ENCODE measurements around the gene RPL41.
A peak's percentile ranks its signal among the peaks of the same experiment; 100 is the strongest.
"Not testable (repeated sequence)": the region's sequence is repeated elsewhere in the genome, so short reads cannot be mapped to it uniquely, and the experiment has no call there.

Gene RPL41

DNA sequence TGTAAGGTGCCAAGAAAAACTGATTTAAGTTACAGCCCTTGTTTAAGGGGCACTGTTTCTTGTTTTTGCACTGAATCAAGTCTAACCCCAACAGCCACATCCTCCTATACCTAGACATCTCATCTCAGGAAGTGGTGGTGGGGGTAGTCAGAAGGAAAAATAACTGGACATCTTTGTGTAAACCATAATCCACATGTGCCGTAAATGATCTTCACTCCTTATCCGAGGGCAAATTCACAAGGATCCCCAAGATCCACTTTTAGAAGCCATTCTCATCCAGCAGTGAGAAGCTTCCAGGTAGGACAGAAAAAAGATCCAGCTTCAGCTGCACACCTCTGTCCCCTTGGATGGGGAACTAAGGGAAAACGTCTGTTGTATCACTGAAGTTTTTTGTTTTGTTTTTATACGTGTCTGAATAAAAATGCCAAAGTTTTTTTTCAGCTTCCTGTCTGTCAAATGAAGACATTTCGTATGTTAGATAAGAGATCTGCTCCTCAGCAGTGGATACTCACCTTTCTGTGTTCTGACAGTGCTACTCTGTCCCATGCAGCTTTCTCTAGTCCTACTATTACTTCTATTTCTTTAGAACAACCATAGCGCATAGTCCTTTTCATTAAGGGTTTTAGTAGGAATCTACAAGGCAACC lies 13.2 kb upstream of the RPL41 start:
- no peak for DNase-seq (ENCODE audit: low read depth, low spot score)

DNA sequence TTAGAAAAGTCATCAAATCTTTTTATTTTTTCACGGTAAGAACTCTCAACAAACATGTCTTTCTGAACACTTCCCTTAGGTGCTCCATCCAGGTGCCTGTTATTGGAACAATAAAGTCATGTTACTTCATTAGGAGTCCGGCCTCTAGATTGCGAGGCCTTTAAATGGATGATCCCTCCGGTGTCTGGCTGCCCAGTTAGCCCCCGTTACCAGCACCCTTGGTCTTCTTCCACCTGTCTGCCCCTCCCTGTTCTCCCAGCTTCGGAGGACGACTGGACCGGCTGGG lies 12.7 kb upstream of the RPL41 start:
- no peak for DNase-seq (ENCODE audit: low read depth, low spot score)

DNA sequence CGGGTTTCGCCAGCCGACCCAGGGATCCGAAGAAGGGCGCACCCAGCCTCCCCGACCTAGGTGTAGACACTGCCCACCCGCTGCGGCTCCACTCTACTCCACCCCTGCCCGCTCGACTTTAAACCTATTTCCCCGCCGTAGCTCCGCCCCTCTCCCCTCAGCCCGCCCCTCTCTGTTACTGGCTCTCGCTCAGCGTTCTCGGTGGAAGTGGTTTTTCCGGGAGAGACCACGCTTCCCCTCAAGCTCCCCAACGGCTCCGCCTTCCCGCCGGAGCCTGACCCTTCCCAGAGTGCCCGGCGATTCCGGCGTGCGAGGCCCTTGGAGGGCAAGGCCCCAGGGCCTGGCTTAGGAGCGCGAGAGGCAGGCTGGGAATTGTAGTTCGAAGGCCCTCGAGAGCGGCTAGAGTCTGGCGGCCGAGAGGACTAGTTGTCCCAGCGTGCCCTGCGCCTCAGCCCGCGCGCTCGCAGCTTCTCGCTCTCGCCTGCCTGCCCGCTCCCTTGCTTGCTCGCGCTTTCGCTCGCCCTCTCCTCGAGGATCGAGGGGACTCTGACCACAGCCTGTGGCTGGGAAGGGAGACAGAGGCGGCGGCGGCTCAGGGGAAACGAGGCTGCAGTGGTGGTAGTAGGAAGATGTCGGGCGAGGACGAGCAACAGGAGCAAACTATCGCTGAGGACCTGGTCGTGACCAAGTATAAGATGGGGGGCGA lies 12.2 kb upstream of the RPL41 start, which contains the start of gene PA2G4:
Gene PA2G4, plus strand, starts transcription at position 451 of the 706 bp plus-strand sequence. Its CDS starts 179 bp downstream, at position 630.
- peak; percentile 95 for DNase-seq (ENCODE audit: low read depth, low spot score)

DNA sequence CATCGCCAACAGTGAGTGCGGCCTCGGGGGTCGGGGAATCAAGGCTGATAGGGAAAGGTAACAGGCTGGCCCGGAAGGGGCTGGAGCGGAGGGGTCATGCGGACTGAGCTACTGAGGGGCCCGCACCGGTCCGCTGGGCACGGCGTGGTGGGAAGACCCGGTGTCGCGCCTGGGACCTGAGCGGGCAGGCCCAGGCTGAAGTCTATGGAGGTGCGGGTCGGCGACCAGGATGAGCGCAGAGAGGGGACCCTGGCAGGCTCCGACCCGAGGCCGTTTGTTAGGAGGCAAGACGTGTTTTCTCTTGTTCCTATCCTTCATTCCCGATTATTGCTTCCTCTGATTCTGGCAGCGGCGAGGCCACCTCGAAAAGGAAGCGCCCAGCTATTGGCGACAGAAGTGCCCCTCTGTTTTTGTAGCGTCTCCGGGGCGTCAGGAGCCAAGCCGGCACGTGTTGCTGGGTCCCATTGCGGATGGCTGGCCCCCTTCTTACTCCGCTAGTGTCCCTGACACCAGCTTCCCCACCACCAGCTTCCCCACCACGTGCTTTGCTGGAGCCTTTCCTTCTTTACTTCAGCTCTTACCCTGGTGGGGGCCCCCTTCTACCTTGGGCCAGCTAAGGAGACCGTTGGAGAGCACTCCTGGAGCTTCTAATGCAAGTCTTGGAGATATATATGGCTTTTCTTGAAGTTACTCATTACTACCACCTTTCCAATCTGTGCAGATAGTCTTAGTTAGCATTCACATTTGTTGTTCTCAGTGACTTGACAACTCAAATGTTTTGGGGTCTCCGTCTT lies 11.4 kb upstream of the RPL41 start:
- no peak for DNase-seq (ENCODE audit: low read depth, low spot score)

DNA sequence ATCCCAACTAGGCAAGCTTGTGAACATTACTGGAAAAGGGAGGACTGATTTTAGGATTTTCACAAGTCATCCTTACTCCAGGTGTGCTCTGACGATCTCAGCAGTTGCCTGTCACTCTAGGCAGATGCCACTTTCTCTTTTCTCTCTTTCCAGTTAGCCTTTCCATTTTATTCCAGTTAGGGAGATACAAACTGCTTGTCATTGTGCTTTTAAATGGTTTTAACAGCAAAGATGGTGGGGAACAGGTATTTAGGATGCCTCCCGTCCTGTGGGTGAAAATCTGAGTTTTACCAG lies 10.9 kb upstream of the RPL41 start:
- DNase-seq (ENCODE audit: low read depth, low spot score), result no peak

DNA sequence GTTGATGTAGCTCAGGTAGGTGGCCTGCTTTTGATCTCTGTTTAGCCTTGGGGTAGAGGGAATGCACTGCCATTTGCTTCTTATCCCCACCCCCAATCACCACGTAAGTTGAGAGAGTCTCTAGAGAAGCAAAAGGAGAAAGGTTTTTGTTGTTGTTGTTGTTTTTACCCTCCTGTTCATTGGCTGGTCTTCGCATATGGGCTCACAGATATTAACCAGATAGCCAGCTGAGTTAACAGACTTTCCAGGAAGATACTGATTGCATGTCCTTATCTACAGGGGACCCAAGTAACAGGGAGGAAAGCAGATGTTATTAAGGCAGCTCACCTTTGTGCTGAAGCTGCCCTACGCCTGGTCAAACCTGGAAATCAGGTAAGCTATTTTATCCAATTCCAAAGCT lies 9.2 kb upstream of the RPL41 start:
- DNase-seq (ENCODE audit: low read depth, low spot score), result no peak

DNA sequence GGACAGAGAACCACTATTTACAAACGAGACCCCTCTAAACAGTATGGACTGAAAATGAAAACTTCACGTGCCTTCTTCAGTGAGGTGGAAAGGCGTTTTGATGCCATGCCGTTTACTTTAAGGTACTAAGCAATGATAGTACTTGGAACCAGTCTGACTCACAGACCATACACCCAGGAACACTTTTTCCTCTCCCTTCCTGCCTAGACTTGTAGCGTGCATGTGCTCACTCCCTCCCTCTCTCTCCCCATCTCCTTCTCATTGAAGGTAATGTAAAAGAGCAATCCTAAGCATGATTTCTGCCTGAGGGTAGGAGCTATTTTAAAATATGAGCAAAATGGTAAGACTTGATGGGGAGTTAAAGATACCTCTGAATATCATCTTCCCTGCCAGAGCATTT lies 5.9 kb upstream of the RPL41 start:
- no peak for DNase-seq (ENCODE audit: low read depth, low spot score)

DNA sequence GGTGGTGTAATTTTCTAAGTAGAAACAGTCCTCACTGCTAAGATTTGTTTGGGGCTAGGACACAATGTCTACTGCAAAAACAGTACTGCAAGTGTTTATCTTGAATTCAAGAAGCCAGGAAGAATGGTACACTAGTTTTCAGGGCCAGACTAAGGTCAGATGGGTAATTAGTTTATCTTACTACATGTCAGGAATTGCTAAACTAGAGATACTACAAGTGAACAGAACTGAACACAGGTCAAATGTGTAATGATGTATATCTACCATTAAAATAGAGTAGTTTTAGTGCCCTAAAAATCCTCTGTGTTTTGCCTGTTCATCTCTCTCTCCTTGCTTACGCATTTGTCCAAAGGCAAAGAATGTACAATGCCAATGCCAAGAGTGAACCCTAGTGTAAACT lies 2.3 kb upstream of the RPL41 start:
- DNase-seq (ENCODE audit: low read depth, low spot score), result no peak

DNA sequence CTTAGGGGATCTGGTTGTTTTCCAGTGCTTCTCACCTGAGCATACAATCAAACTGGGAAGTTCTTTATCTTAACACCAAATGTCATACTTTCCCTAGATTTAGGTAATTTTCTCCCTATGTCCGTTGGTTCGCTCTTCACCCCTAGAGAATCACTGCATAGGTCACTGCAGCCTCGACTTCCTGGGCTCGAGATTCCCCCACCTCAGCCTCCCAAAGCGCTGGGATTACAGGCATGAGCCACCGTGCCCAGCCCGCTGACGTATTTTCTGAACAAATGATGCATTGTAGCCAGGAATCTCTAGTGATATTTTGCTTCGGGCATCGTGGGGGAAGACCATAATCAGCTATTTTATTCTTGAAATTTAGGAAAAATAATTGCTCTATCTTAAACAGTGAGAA lies 1.1 kb upstream of the RPL41 start:
- no peak for DNase-seq (ENCODE audit: low read depth, low spot score)

DNA sequence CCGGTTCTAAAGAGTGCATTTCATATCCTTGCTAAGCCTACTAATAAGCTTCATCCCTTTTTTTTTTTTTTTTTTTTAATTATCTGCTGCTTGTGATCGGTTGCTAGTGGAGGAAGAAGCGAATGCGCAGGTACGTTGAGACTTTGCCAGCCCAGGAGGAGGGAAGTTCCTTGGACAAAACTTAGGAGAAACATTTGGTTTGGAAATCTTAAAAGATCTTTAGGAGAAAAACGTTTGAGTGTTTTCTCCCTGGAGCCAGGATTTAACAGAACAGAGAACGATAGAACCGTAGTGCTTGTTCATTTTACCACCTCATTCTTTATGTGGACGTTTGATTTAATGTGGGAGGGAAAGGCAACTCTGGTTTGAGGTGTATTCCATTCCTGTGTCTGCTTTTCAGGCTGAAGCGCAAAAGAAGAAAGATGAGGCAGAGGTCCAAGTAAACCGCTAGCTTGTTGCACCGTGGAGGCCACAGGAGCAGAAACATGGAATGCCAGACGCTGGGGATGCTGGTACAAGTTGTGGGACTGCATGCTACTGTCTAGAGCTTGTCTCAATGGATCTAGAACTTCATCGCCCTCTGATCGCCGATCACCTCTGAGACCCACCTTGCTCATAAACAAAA lies 761 bp downstream of the RPL41 start:
- DNase-seq (ENCODE audit: low read depth, low spot score), result not testable (repeated sequence)

DNA sequence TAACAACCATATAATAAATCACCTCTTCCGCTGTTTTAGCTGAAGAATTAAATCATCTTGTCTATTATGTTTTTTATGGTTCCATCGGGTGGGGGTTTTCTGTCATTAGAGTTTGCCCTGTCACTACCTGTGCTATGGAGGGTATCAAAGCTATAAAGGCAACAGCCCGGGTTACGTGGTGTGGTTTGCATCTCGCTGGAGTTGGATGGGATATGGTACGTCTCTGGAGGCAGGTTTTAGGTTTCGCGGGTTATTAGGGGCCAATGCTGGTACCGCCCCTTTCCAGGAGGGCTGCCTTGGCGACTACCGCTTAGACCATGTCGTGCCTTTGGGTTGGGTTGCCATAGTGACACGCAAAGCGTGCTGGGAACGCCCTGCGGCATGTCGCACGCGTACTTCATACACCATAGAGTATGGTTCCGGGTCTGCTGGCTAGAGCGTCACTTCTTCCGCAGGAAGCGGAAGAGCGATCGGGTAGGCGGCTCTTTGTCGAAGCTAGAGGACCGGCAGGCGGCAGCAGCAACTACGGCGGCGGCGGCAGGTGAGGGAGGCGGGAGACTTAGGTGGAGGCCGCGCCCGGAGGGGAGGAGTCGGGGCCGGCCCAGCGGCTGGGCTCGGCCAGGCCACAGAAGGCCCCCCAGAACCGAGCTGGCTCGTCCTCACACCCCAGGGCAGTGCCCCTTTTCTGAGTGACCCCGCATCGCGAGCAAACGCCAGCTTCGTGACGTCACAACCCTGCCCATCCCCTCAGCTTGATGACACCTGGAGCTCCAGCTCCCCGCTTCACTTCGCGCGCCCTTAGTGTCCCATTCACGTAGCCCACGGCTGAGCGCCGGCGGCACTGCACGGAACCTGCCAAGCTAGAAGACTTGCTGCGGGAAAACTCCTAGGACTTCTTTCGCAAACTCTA lies 1.6 kb downstream of the RPL41 start, which contains the start of gene ZC3H10:
Gene ZC3H10, plus strand, starts transcription at position 489 of the 910 bp plus-strand sequence. CDS start 2,297 bp downstream, outside the sequence.
- DNase-seq (ENCODE audit: low read depth, low spot score), result peak; percentile 99

DNA sequence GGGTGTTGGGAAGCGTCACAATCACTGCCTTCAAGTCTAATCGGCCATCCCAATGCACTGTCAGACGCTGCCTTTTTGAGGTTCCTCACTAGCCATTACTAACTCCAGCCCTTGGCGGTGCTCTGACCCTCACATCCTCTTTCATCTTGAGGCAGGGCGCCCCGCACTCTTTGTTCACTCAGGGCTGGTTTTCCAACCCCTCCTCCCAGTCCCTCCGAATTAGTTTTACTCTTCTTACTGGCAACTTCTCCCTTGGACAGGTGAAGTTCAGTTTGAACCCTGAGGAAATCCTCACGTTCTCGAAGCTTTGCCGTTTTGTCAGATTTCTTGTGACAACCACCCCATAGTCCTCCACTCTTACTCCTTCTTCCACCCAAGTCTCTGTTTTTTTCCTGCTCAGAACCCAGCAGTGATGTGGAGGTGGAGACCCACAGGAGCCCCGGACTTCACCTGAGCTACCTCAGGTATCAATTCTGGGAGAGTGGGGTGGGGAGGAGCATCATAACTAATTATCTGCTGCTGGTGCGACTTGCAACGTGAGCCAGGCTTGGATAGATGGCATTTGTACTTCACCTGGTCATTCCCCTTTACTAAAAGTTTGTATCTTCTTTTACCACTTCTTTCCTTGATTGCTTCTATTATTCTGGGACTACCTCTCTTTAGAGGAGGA lies 2.4 kb downstream of the RPL41 start:
- no peak for DNase-seq (ENCODE audit: low read depth, low spot score)

DNA sequence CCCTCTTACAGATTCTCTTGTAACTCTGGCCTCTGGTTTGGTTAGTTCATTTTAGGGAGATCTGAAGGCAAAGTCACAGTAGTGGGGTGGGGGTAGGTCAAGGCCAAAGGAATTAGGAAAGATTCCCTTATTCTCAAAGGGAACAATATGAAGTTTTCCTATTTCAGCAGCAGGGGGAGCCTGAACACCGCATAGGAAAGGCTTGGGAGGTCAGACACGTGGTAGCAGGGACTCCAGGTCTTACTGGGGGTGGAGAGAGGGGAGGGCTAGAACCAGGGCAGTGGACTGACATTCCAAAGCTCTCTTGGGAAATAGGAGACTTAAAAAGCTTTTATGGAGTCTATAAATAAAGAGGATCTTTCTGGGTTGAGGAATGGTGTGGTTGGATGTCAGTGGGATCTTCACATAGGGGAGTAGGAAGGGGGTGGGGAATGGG lies 2.9 kb downstream of the RPL41 start:
- peak; percentile 83 for DNase-seq (ENCODE audit: low read depth, low spot score)

DNA sequence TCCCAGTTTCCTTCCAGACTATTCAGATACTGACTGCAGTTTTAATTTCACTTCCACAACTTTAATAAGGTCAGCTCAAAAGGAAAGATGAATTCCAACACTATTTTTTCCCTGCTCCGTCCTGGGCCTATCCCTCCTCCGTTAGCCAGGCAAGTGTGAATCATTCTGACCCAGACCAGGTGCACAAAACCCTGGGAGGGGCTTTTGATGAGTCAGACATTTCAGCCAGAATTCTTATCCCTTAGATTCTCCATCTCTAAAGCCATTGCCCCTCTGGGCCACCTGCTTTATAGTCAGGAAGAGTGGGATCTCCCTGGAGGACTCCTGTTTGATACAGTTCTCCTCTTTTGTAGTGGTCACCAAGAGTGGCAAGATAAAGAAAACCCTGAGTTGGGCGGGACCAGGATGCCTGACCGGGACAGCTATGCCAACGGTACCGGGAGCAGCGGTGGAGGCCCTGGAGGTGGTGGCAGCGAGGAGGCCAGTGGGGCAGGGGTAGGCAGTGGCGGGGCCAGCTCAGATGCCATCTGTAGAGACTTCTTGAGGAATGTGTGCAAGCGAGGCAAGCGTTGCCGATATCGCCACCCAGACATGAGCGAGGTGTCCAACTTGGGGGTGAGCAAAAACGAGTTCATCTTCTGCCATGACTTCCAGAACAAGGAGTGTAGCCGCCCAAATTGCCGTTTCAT lies 3.9 kb downstream of the RPL41 start:
- no peak for DNase-seq (ENCODE audit: low read depth, low spot score)

DNA sequence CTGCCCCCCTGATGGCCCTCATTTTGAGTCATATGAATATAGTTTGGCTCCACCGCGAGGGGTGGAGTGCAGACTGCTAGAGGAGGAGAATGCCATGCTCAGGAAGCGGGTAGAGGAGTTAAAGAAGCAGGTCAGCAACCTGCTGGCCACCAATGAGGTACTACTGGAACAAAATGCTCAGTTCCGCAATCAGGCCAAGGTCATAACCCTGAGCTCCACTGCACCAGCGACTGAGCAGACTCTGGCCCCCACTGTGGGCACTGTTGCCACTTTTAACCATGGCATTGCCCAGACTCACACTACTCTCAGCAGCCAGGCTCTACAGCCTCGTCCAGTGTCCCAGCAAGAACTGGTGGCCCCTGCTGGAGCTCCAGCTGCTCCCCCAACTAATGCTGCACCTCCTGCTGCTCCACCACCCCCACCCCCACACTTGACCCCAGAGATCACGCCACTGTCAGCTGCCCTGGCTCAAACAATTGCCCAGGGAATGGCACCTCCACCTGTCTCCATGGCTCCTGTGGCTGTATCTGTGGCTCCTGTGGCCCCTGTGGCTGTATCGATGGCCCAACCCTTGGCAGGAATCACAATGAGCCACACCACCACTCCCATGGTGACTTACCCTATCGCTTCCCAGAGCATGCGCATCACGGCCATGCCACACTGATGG lies 4.9 kb downstream of the RPL41 start:
- DNase-seq (ENCODE audit: low read depth, low spot score), result no peak

DNA sequence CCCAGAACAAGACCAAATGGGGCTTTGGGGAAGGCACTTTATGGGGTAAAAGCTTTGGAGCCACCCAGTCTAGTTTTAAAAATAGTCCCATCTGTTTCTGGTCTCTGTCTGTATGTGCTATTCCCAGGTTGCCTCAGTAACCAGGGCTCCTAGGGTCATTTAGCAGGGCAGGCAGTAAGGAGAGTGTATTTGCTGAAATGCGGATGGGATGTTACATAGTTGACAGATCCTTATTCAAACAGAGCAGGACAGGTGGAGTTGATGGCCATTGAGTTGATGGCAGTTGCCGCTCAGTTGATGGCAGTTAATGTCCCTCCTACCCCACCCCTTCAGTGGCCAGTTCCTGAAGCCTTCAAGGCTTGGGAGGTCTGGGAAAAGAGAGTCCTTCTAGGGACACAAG lies 6.2 kb downstream of the RPL41 start:
- no peak for DNase-seq (ENCODE audit: low read depth, low spot score)

DNA sequence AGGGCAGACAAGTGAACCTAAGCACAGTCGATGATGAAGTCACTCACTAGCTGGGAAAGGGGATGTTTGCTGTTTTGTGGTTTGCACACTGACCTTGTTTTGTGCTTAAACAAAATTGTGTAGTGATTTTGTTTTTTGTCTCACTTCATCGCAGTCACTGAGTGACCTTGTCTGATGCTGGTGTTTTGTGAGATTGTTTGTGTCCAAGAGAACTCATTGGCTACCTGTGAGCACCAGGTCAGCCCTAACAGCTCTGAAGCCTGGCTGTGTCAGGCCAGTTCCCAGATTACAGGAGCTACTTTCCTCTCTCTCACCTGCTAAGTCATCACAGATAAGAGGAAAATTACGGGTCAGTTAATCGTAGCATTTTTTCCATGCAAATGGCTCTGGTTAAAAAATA lies 7.7 kb downstream of the RPL41 start:
- DNase-seq (ENCODE audit: low read depth, low spot score), result no peak

DNA sequence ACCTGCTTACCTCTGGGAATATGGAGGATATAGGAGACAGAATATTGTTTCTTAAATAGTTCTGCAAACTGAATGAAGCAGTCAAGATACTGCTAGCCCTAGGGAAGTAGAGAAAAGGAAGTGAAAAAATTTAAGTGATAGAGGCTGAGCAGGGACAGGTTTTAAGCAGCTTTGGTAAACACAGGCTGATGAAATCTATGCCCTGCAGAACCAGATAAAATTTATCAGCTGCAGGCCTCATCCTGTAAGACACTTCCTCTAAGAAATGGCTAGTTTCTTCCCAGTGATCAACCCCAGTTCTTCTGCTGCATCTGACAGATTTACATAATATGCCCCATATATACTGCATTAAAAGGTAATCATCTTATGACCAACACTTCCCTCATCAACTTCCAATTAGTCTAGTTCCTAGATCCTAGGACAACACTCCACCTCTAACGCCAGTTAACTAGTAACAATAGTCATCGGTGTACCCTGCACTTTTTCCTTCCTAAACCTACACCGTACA lies 10.4 kb downstream of the RPL41 start:
- no peak for DNase-seq (ENCODE audit: low read depth, low spot score)

DNA sequence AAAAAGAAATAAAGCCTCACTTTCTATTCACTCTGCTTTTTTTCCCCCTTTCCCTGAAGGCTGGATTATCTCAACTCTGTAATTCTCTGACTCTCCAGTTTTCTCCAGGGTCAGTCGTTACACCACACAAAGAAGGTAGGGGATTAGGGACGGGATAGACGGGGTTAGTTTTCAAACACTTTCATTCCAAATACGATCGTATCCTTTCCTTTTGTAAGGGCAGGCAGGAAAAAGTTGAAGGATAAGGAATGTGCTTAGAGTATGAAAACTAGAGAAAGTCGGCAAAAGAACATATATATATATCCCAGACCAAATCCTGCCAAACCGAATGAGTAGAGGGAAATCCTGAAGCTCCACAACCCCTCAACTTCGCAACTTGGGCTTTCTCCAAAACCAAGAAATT lies 11.1 kb downstream of the RPL41 start:
- no peak for DNase-seq (ENCODE audit: low read depth, low spot score)
